ENCODE measurements around the gene DGCR6. TPM values are rescaled to one million over a fixed set of nuclear protein-coding genes. Genes with fewer than 3 reads are reported as not detected.

The DGCR6 gene
- total and polyA plus RNA-seq, 10 of the 15 experiments (the other 5 are each of a cell fraction or from before 2014, with no cell fraction given) = 0.06 to 0.54 (median 0.16) TPM; not detected in 2

DNA sequence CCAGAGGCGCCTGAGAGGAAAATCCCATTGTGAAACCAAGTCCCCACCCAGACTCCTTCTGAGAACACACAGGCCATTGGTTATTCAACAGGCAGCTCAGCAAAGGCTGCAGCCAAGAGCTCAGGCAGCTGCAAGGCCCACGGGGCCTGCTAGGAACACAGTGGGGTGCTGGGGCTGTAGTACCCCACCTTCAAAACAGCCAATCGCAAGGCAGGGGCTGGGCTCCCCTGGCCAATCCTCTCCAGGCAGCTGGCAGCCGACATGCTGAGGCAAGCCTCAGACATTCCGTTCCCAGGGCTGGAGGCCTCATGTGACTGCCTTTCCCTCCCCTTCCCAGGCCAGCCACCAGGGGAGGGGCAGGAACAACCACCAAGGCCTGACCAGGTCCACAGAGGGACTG lies 23.3 kb downstream of the DGCR6 start (continued):
- TF ChIP-seq, protein P1, sequence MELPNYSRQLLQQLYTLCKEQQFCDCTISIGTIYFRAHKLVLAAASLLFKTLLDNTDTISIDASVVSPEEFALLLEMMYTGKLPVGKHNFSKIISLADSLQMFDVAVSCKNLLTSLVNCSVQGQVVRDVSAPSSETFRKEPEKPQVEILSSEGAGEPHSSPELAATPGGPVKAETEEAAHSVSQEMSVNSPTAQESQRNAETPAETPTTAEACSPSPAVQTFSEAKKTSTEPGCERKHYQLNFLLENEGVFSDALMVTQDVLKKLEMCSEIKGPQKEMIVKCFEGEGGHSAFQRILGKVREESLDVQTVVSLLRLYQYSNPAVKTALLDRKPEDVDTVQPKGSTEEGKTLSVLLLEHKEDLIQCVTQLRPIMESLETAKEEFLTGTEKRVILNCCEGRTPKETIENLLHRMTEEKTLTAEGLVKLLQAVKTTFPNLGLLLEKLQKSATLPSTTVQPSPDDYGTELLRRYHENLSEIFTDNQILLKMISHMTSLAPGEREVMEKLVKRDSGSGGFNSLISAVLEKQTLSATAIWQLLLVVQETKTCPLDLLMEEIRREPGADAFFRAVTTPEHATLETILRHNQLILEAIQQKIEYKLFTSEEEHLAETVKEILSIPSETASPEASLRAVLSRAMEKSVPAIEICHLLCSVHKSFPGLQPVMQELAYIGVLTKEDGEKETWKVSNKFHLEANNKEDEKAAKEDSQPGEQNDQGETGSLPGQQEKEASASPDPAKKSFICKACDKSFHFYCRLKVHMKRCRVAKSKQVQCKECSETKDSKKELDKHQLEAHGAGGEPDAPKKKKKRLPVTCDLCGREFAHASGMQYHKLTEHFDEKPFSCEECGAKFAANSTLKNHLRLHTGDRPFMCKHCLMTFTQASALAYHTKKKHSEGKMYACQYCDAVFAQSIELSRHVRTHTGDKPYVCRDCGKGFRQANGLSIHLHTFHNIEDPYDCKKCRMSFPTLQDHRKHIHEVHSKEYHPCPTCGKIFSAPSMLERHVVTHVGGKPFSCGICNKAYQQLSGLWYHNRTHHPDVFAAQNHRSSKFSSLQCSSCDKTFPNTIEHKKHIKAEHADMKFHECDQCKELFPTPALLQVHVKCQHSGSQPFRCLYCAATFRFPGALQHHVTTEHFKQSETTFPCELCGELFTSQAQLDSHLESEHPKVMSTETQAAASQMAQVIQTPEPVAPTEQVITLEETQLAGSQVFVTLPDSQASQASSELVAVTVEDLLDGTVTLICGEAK (IDR thresholded peaks at IDR 0.05; ENCODE audit: borderline replicate concordance) = no peak
- TF ChIP-seq ZNF217 (IDR thresholded peaks at IDR 0.05) (no peak), EGR1 (IDR thresholded peaks at IDR 0.05; ENCODE audit: borderline replicate concordance in 1 of 2, low read depth in 2 of 2, low read length in 2 of 2) (no peak), CREM (IDR thresholded peaks at IDR 0.05; ENCODE audit: low read depth) (no peak), SMC3 (IDR thresholded peaks at IDR 0.05; ENCODE audit: borderline replicate concordance, low read length) (no peak)

GRCh38 chr22:18931905-18932652 lies 26.0 kb downstream of the DGCR6 start:
- ATAC-seq = peak; percentile 72
- no peak overlapping the region for H3K4me2 ChIP-seq (ENCODE audit: control insufficient read depth, insufficient read depth)
- in situ Hi-C loops (cut with MboI) (no loop called here), intact Hi-C loops (cut with micrococcal nuclease; ENCODE audit: unreplicated experiment) (no loop called here)
- CTCF ChIA-PET = no interaction called here
- H3K79me2 ChIP-seq (ENCODE audit: control insufficient read depth, insufficient read depth, low read length) = no peaks in the 10 kb centered on the region
- no peaks in the 10 kb centered on the region for H4K20me1 ChIP-seq (ENCODE audit: control insufficient read depth, insufficient read depth)
- RAD21 ChIA-PET (ENCODE audit: unreplicated experiment) = no interaction called here
- TF ChIP-seq, protein P2, sequence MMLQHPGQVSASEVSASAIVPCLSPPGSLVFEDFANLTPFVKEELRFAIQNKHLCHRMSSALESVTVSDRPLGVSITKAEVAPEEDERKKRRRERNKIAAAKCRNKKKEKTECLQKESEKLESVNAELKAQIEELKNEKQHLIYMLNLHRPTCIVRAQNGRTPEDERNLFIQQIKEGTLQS (IDR thresholded peaks at IDR 0.05; ENCODE audit: borderline replicate concordance, extremely low read depth, low read depth, low read length) = no peak
- TF ChIP-seq RAD51 (IDR thresholded peaks at IDR 0.05) (no peak), CEBPZ (IDR thresholded peaks at IDR 0.05; ENCODE audit: low read depth, low read length) (no peak), FOXK2 (IDR thresholded peaks at IDR 0.05) (no peak), HDAC2 (IDR thresholded peaks at IDR 0.05) (no peak), PAX5 (IDR thresholded peaks at IDR 0.05; ENCODE audit: borderline replicate concordance, low read depth, low read length) (no peak), SUZ12 (IDR thresholded peaks at IDR 0.05; ENCODE audit: unreplicated experiment) (no peak)
- TF ChIP-seq, protein P3, sequence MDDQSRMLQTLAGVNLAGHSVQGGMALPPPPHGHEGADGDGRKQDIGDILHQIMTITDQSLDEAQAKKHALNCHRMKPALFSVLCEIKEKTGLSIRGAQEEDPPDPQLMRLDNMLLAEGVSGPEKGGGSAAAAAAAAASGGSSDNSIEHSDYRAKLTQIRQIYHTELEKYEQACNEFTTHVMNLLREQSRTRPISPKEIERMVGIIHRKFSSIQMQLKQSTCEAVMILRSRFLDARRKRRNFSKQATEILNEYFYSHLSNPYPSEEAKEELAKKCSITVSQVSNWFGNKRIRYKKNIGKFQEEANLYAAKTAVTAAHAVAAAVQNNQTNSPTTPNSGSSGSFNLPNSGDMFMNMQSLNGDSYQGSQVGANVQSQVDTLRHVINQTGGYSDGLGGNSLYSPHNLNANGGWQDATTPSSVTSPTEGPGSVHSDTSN (IDR thresholded peaks at IDR 0.05; ENCODE audit: insufficient replicate concordance, low read depth, low read length) = no peak
- SMC1A ChIA-PET (ENCODE audit: uncharacterized antibody, unreplicated experiment) = no interaction called here
- no CpG with 5 or more reads among the region's 16 CpGs for WGBS (ENCODE audit: insufficient coverage, insufficient replicate concordance, low lambda C conversion rate, missing lambda C conversion rate)
- no peaks in the 10 kb centered on the region for H3K9me3 ChIP-seq (replicated peaks; ENCODE audit: control insufficient read depth, insufficient read depth, low read length)
- H3K27me3 ChIP-seq (replicated peaks in 1 of 2; ENCODE audit: control insufficient read depth in 2 of 2, insufficient read depth in 2 of 2, low read length in 1 of 2) = no peaks in the 10 kb centered on the region
- POLR2A ChIA-PET = no interaction called here
- no peak for DNase-seq (ENCODE audit: low read depth, low spot score)
- no peak overlapping the region for H3K4me3 ChIP-seq
- H3K27ac ChIP-seq (ENCODE audit: control insufficient read depth, insufficient read depth) = no peak overlapping the region
- BruUV-seq (replicated peaks) = no TSS peak
- H3K9ac ChIP-seq (ENCODE audit: control insufficient read depth, insufficient read depth, low read length) = no peak overlapping the region
- no peak for FAIRE-seq
- no peaks in the 10 kb centered on the region for H3K36me3 ChIP-seq (ENCODE audit: control insufficient read depth in 2 of 2, insufficient read depth in 2 of 2, low read length in 1 of 2)
- no peaks in the 10 kb centered on the region for H3K4me1 ChIP-seq (ENCODE audit: control insufficient read depth, insufficient read depth, low read length)
- no peak overlapping the region for H2AFZ ChIP-seq (ENCODE audit: control insufficient read depth, low read depth, low read length)
